H1 (cell line): ENCODE results near the gene PCAT7. TPM values are rescaled to one million over a fixed set of nuclear protein-coding genes. Genes with fewer than 3 reads are reported as not detected.

Source experiments
- JUND ChIP-seq: IDR thresholded peaks from 2 replicates; pipeline ENCODE4 v1.6.1; 2011; ENCODE audit warnings: mild to moderate bottlenecking, improper control_type of control experiment, low read length
- KDM5A ChIP-seq: fragments of 200-600 bp; IDR thresholded peaks from 2 replicates; pipeline ENCODE4 v1.7.1; 2012; ENCODE audit warnings: mild to moderate bottlenecking, low read length, inconsistent platforms, mixed read lengths
- TEAD4 ChIP-seq: IDR thresholded peaks from 2 replicates; pipeline ENCODE4 v1.6.1; 2012; ENCODE audit warnings: low read depth, low read length, inconsistent platforms, mixed read lengths
- polyA plus RNA-seq, 7 experiments: library from polyadenylated mRNA; depleted of rRNA in 3 of 7; stranded (reverse) in 5 of 7; unstranded in 2 of 7; fragments of >200 nt in 5 of 7; fragments of 200-250 nt in 2 of 7; gene quantifications; 1 replicate in 5 of 7; 2 replicates in 1 of 7; 4 replicates in 1 of 7; pipeline versions ENCODE4 v1.2.1 to v1.2.3, GENCODE V29; 2011 to 2013; ENCODE audit warnings: missing spikeins in 2 of 7, mixed read lengths in 2 of 7
- total RNA-seq: library from RNA; stranded (reverse); fragmentation: NEBNext Ultra II Directional; extraction: Animal tissue kit (Norgen Biotek cat#: 25700); gene quantifications from 2 replicates; pipeline ENCODE4 v1.2.1, GENCODE V29; 2021

The PCAT7 gene
- total and polyA plus RNA-seq, 2 of the 8 experiments (the other 6 are each of a cell fraction or from before 2014, with no cell fraction given) = 3.2 to 4.1 TPM

- TF ChIP-seq KDM5A (no peak), TEAD4 (no peak), JUND (no peak)
Measured at GRCh38 chr9:94607423-94607691, 52.5 kb downstream of the PCAT7 start (continued).
